Loucy (cell line): ENCODE data around the gene PLAAT5.

Source experiments
- H2AFZ ChIP-seq: fragments of 200-600 bp; sonication (generic); 2 replicates; pipeline ENCODE4 v1.6.0; 2016; ENCODE audit warnings: antibody characterized with exemption, mild to moderate bottlenecking, low read length, moderate library complexity
- H3F3A ChIP-seq: fragments of 200-600 bp; 2 replicates; pipeline ENCODE4 v1.6.0; 2016; ENCODE audit warnings: antibody characterized with exemption, low read depth, mild to moderate bottlenecking
- H3K27me3 ChIP-seq: fragments of 200-600 bp; sonication (generic); 2 replicates; pipeline ENCODE4 v1.6.1; 2014; ENCODE audit warnings: low read length, mild to moderate bottlenecking; ENCODE audit not compliant: insufficient read depth, poor library complexity, severe bottlenecking
- H3K36me3 ChIP-seq: fragments of 200-600 bp; sonication (generic); 2 replicates; pipeline ENCODE4 v1.6.1; 2016; ENCODE audit warnings: low read length; ENCODE audit not compliant: insufficient read depth
- H3K4me1 ChIP-seq: fragments of 200-600 bp; sonication (generic); 2 replicates; pipeline ENCODE4 v1.5.1; 2014; ENCODE audit warnings: low read length, mild to moderate bottlenecking; ENCODE audit not compliant: insufficient read depth, poor library complexity, severe bottlenecking
- H3K4me2 ChIP-seq: fragments of 200-600 bp; sonication (generic); 2 replicates; pipeline ENCODE4 v1.6.0; 2014; ENCODE audit warnings: antibody characterized with exemption, low read length, low read depth, mild to moderate bottlenecking; ENCODE audit not compliant: poor library complexity, severe bottlenecking
- H3K4me3 ChIP-seq: fragments of 200-600 bp; sonication (generic); 2 replicates; pipeline ENCODE4 v1.5.1; 2014; ENCODE audit warnings: low read length, mild to moderate bottlenecking, mixed read lengths; ENCODE audit not compliant: poor library complexity, severe bottlenecking
- H3K79me2 ChIP-seq: fragments of 200-600 bp; sonication (generic); 2 replicates; pipeline ENCODE4 v1.6.1; 2014; ENCODE audit warnings: low read length; ENCODE audit not compliant: insufficient read depth
- H3K9ac ChIP-seq: fragments of 200-600 bp; sonication (generic); 2 replicates; pipeline ENCODE4 v1.6.0; 2014; ENCODE audit warnings: mild to moderate bottlenecking, low read depth, low read length, moderate library complexity; ENCODE audit not compliant: poor library complexity, severe bottlenecking
- H3K9me2 ChIP-seq: fragments of 200-600 bp; sonication (generic); replicated peaks from 2 replicates; pipeline ENCODE4 v1.6.1; 2016; ENCODE audit warnings: low read depth, low read length, mixed read lengths
- H3K9me3 ChIP-seq: fragments of 200-600 bp; sonication (generic); 2 replicates; pipeline ENCODE4 v1.6.1; 2014; ENCODE audit warnings: mild to moderate bottlenecking, antibody characterized with exemption, low read length, low read depth; ENCODE audit not compliant: insufficient read depth
- H4K20me1 ChIP-seq: fragments of 200-600 bp; sonication (generic); 2 replicates; pipeline ENCODE4 v1.6.0; 2014; ENCODE audit warnings: antibody characterized with exemption, low read length, mild to moderate bottlenecking; ENCODE audit not compliant: insufficient read depth, poor library complexity, severe bottlenecking
- CTCF ChIP-seq: fragments of 200-600 bp; sonication (generic); conservative IDR thresholded peaks from 2 replicates; pipeline ENCODE4 v1.5.1; 2014; ENCODE audit warnings: mild to moderate bottlenecking, antibody characterized with exemption, low read length
- EZH2phosphoT487 ChIP-seq: fragments of 200-600 bp; IDR thresholded peaks from 2 replicates; pipeline ENCODE4 v1.6.1; 2018; ENCODE audit warnings: antibody characterized with exemption, mild to moderate bottlenecking, moderate library complexity, borderline replicate concordance

PLAAT5 gene

GRCh38 chr11:63503492-63503891 lies 12.5 kb upstream of the PLAAT5 start:
- Histone ChIP-seq H3K4me3 (peak overlapping the region; percentile 24), H3K79me2 (peaks cover 17% of the 10 kb centered on the region), H3K4me1 (peaks cover 71% of the 10 kb centered on the region)

GRCh38 chr11:63502252-63502820 lies 11.4 kb upstream of the PLAAT5 start:
- peak overlapping the region; percentile 63 for H3K4me2 ChIP-seq
- peak overlapping the region; percentile 58 for H3K9ac ChIP-seq
- H3K27me3 ChIP-seq = no peaks in the 10 kb centered on the region
- TF ChIP-seq EZH2phosphoT487 (no peak), CTCF (no peak)
- H3K36me3 ChIP-seq = no peaks in the 10 kb centered on the region
- H4K20me1 ChIP-seq = no peaks in the 10 kb centered on the region
- H3K9me3 ChIP-seq = peaks cover 5% of the 10 kb centered on the region; the same call in 1 of the 2 replicates
- H3K9me2 ChIP-seq = no peaks in the 10 kb centered on the region
- peaks cover 61% of the 10 kb centered on the region for H3K4me1 ChIP-seq
- H3K4me3 ChIP-seq = peak overlapping the region; percentile 24
- H2AFZ ChIP-seq = peak overlapping the region; percentile 67
- H3F3A ChIP-seq = peaks cover 5% of the 10 kb centered on the region; the same call in 1 of the 2 replicates
- peaks cover 13% of the 10 kb centered on the region for H3K79me2 ChIP-seq

More at GRCh38 chr11:63503492-63503891, 12.5 kb upstream of the PLAAT5 start:
- Histone ChIP-seq H3F3A (peaks cover 5% of the 10 kb centered on the region; the same call in 1 of the 2 replicates), H3K9me2 (no peaks in the 10 kb centered on the region), H2AFZ (no peak overlapping the region), H4K20me1 (no peaks in the 10 kb centered on the region), H3K4me2 (peak overlapping the region; percentile 63), H3K9ac (peak overlapping the region; percentile 58), H3K36me3 (no peaks in the 10 kb centered on the region), H3K27me3 (no peaks in the 10 kb centered on the region), H3K9me3 (peaks cover 5% of the 10 kb centered on the region; the same call in 1 of the 2 replicates)
- TF ChIP-seq EZH2phosphoT487 = no peak
- no peak for TF ChIP-seq CTCF

- no peak for TF ChIP-seq CTCF
- no peak for TF ChIP-seq EZH2phosphoT487
- Histone ChIP-seq H3K79me2 (peaks cover 2% of the 10 kb centered on the region; the same call in 1 of the 2 replicates), H3K36me3 (no peaks in the 10 kb centered on the region), H3K4me2 (no peak overlapping the region), H3K27me3 (no peaks in the 10 kb centered on the region), H3K9me2 (no peaks in the 10 kb centered on the region), H3K4me1 (peaks cover 50% of the 10 kb centered on the region), H3K4me3 (no peak overlapping the region), H4K20me1 (no peaks in the 10 kb centered on the region), H3F3A (peaks cover 5% of the 10 kb centered on the region; the same call in 1 of the 2 replicates), H2AFZ (no peak overlapping the region), H3K9ac (no peak overlapping the region), H3K9me3 (peaks cover 5% of the 10 kb centered on the region; the same call in 1 of the 2 replicates)
Observed at GRCh38 chr11:63501236-63501635, 10.3 kb upstream of the PLAAT5 start.
